ENCODE results near the gene HAUS6. TPM values are rescaled to one million over a fixed set of nuclear protein-coding genes. Genes with fewer than 3 reads are reported as not detected.

Gene HAUS6
- polyA plus RNA-seq, 1 donor (not counting 4 experiments of a cell fraction or from before 2014, with no cell fraction given) = 15.7 TPM

DNA sequence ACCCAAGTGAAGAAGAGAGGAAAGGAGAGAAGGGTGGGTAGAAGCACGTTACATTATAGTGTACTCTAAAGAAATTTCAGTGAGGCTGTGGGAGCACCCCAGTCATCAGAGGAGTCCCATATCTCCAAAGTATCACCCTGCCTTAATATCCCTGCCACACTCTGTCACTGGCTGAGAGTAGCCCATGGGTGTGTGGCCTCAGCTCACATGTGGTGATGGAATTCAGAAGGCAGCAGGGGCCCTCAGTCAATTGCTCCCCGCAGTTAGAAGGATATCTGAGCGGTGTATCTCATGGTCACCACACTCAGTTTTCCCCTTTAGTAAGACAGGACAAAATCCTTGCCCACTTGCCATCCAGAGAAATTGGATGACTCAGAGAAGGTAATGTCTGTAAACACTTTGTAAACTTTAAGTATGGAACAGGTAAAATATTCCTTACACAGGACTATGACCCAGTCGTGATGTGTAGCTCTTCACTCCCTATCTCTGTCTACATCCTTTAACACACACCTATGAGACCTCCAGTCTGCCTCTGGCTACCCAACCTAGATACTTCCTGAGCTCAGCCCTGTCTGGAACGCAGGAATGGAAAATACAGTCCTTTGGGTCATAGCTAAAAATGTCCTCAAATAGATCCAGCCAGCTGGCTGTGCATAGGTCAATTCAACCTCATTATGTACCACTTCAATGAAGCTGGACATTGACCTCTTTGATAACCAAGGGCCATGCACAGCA is 48.9 kb upstream of the HAUS6 start:
- no peak for FAIRE-seq
- TF ChIP-seq, protein P1, sequence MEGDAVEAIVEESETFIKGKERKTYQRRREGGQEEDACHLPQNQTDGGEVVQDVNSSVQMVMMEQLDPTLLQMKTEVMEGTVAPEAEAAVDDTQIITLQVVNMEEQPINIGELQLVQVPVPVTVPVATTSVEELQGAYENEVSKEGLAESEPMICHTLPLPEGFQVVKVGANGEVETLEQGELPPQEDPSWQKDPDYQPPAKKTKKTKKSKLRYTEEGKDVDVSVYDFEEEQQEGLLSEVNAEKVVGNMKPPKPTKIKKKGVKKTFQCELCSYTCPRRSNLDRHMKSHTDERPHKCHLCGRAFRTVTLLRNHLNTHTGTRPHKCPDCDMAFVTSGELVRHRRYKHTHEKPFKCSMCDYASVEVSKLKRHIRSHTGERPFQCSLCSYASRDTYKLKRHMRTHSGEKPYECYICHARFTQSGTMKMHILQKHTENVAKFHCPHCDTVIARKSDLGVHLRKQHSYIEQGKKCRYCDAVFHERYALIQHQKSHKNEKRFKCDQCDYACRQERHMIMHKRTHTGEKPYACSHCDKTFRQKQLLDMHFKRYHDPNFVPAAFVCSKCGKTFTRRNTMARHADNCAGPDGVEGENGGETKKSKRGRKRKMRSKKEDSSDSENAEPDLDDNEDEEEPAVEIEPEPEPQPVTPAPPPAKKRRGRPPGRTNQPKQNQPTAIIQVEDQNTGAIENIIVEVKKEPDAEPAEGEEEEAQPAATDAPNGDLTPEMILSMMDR (optimal IDR thresholded peaks at IDR 0.05 in 1 of 3, IDR thresholded peaks at IDR 0.05 in 1 of 3, conservative IDR thresholded peaks at IDR 0.05 in 1 of 3; ENCODE audit: extremely low read depth in 1 of 3, insufficient read depth in 2 of 3, low read length in 3 of 3) = no peak
- no peak for TF ChIP-seq EZH2 (IDR thresholded peaks at IDR 0.05; ENCODE audit: low read length)
- no peaks in the 10 kb centered on the region for H3K9me3 ChIP-seq (ENCODE audit: control insufficient read depth, low read depth, low read length)
- no peak for DNase-seq (ENCODE audit: low read depth, low spot score)
- no peak overlapping the region for H3K4me2 ChIP-seq (ENCODE audit: control insufficient read depth, extremely low read depth, insufficient read depth, low read depth, low read length)
- H3K9ac ChIP-seq (ENCODE audit: control insufficient read depth, extremely low read depth, insufficient read depth, low read length) = no peak overlapping the region
- H3K4me1 ChIP-seq (ENCODE audit: control insufficient read depth, extremely low read depth, insufficient read depth, low read length) = peaks cover 10% of the 10 kb centered on the region
- no peaks in the 10 kb centered on the region for H4K20me1 ChIP-seq (ENCODE audit: control insufficient read depth, extremely low read depth, insufficient read depth, low read length)
- H3K27ac ChIP-seq (ENCODE audit: control insufficient read depth, insufficient read depth, low read length) = no peak overlapping the region
- H3K27me3 ChIP-seq (ENCODE audit: control insufficient read depth, extremely low read depth, insufficient read depth, low read length) = no peaks in the 10 kb centered on the region
- no peaks in the 10 kb centered on the region for H3K36me3 ChIP-seq (ENCODE audit: control insufficient read depth in 2 of 2, extremely low read depth in 1 of 2, insufficient read depth in 2 of 2, low read length in 2 of 2)
- H3K4me3 ChIP-seq (ENCODE audit: control insufficient read depth in 2 of 3, extremely low read depth in 1 of 3, insufficient read depth in 2 of 3, low read depth in 1 of 3, low read length in 3 of 3) = no peak overlapping the region
- no peaks in the 10 kb centered on the region for H3K9me1 ChIP-seq (ENCODE audit: control insufficient read depth, extremely low read depth, insufficient read depth, low read length)
- no peak overlapping the region for H2AFZ ChIP-seq (ENCODE audit: control insufficient read depth, low read length)
- no peaks in the 10 kb centered on the region for H3K79me2 ChIP-seq (ENCODE audit: control insufficient read depth, insufficient read depth, low read length)
- dilution Hi-C loops (cut with MboI; ENCODE audit: extremely low pct_ligation_motif_present, low sequenced_read_pairs) = no loop called here

DNA sequence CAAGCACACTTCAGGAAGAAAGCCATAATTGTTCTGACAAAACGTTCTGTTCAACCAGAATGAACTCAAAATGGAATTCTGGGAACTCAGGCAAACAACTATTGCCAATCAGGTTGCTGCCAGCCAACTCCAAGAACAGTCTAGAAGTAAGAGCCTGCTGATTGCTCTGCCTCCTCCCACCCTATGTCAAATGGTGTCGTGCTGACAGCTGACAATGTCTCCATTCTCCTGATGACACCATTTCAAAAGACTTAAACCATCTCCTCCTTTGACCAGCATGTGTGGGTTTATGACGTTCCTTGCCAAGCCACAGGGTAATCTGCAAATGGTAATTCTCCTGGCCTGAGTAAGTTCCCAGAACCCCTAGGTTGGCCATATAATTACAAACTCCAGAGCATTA is 46.5 kb upstream of the HAUS6 start:
- Histone ChIP-seq H3K9me3 (ENCODE audit: control insufficient read depth, low read depth, low read length) (no peaks in the 10 kb centered on the region), H2AFZ (ENCODE audit: control insufficient read depth, low read length) (no peak overlapping the region), H4K20me1 (ENCODE audit: control insufficient read depth, extremely low read depth, insufficient read depth, low read length) (no peaks in the 10 kb centered on the region), H3K27ac (ENCODE audit: control insufficient read depth, insufficient read depth, low read length) (no peak overlapping the region), H3K4me3 (ENCODE audit: control insufficient read depth in 2 of 3, extremely low read depth in 1 of 3, insufficient read depth in 2 of 3, low read depth in 1 of 3, low read length in 3 of 3) (no peak overlapping the region), H3K9me1 (ENCODE audit: control insufficient read depth, extremely low read depth, insufficient read depth, low read length) (no peaks in the 10 kb centered on the region), H3K4me2 (ENCODE audit: control insufficient read depth, extremely low read depth, insufficient read depth, low read depth, low read length) (no peak overlapping the region), H3K27me3 (ENCODE audit: control insufficient read depth, extremely low read depth, insufficient read depth, low read length) (no peaks in the 10 kb centered on the region), H3K36me3 (ENCODE audit: control insufficient read depth in 2 of 2, extremely low read depth in 1 of 2, insufficient read depth in 2 of 2, low read length in 2 of 2) (no peaks in the 10 kb centered on the region), H3K4me1 (ENCODE audit: control insufficient read depth, extremely low read depth, insufficient read depth, low read length) (no peaks in the 10 kb centered on the region), H3K9ac (ENCODE audit: control insufficient read depth, extremely low read depth, insufficient read depth, low read length) (no peak overlapping the region), H3K79me2 (ENCODE audit: control insufficient read depth, insufficient read depth, low read length) (no peaks in the 10 kb centered on the region)
- no peak for DNase-seq (ENCODE audit: low read depth, low spot score)
- dilution Hi-C loops (cut with MboI; ENCODE audit: extremely low pct_ligation_motif_present, low sequenced_read_pairs) = no loop called here
- TF ChIP-seq, protein P1 (optimal IDR thresholded peaks at IDR 0.05 in 1 of 3, IDR thresholded peaks at IDR 0.05 in 1 of 3, conservative IDR thresholded peaks at IDR 0.05 in 1 of 3; ENCODE audit: extremely low read depth in 1 of 3, insufficient read depth in 2 of 3, low read length in 3 of 3) = no peak
- no peak for TF ChIP-seq EZH2 (IDR thresholded peaks at IDR 0.05; ENCODE audit: low read length)
- FAIRE-seq = no peak

All from keratinocyte (primary cell).